IMR-90 (cell line): ENCODE measurements around the gene ZCCHC12. TPM values are rescaled to one million over a fixed set of nuclear protein-coding genes. Genes with fewer than 3 reads are reported as not detected.

Source experiments
- ATAC-seq: fragments of 200-7000 bp; cut with Tn5 transposase; 2 replicates; pipeline ENCODE4 v1.9.1; 2020; ENCODE audit warnings: low read depth, mild to moderate bottlenecking, moderate library complexity
- BruUV-seq: library from RNA; stranded (reverse); fragments of 400-500 nt; replicated peaks from 2 replicates; lab custom pipeline; 2021; lab: Mats Ljungman, UMichigan
- CTCF ChIA-PET: fragments of 300-600 bp; formaldehyde crosslinking; extraction: SDS; loops from one replicate; lab custom pipeline; 2021; ENCODE audit warnings: antibody characterized with exemption; lab: Yijun Ruan, JAX
- POLR2A ChIA-PET: fragments of 300-600 bp; sonication (Branson Sonifier 250); formaldehyde crosslinking; loops from one replicate; lab custom pipeline; 2022; ENCODE audit warnings: antibody characterized with exemption; ENCODE audit not compliant: unreplicated experiment; lab: Charles Lee
- DNase-seq: peaks from one replicate; pipeline ENCODE4 v3.0.0; 2013
- H2AFZ ChIP-seq: replicated peaks from 2 replicates; pipeline ENCODE3; 2013; ENCODE audit warnings: low read length, mild to moderate bottlenecking; ENCODE audit not compliant: poor library complexity
- H2AK5ac ChIP-seq: 2 replicates; pipeline ENCODE4 v1.6.1; 2013; ENCODE audit warnings: low read depth, low read length, inconsistent platforms
- H2AK9ac ChIP-seq: replicated peaks from 2 replicates; pipeline ENCODE3; 2013; ENCODE audit warnings: mild to moderate bottlenecking, low read depth, low read length, moderate library complexity; ENCODE audit not compliant: poor library complexity
- H2BK120ac ChIP-seq: 2 replicates; pipeline ENCODE4 v1.6.1; 2013; ENCODE audit warnings: low read depth, low read length, inconsistent platforms
- H2BK15ac ChIP-seq: 3 replicates; pipeline ENCODE4 v1.6.1; 2013; ENCODE audit warnings: low read depth, low read length, inconsistent platforms
- H2BK20ac ChIP-seq: 2 replicates; pipeline ENCODE4 v1.6.1; 2013; ENCODE audit warnings: low read depth, mild to moderate bottlenecking, inconsistent platforms, low read length, moderate library complexity
- H2BK5ac ChIP-seq: 2 replicates; pipeline ENCODE4 v1.6.1; 2013; ENCODE audit warnings: mild to moderate bottlenecking, low read depth, low read length, inconsistent platforms; ENCODE audit not compliant: poor library complexity, severe bottlenecking
- H3K14ac ChIP-seq: replicated peaks from 2 replicates; pipeline ENCODE4 v1.6.1; 2013; ENCODE audit warnings: low read depth, low read length, inconsistent platforms
- H3K18ac ChIP-seq: 2 replicates; pipeline ENCODE4 v1.6.1; 2013; ENCODE audit warnings: low read depth, low read length, control low read depth
- H3K23ac ChIP-seq: 2 replicates; pipeline ENCODE4 v1.6.1; 2013; ENCODE audit warnings: low read depth, low read length, inconsistent platforms
- H3K27ac ChIP-seq: 2 replicates; pipeline ENCODE4 v1.5.1; 2013; ENCODE audit warnings: mild to moderate bottlenecking, control low read depth, low read length; ENCODE audit not compliant: insufficient read depth
- H3K27me3 ChIP-seq: 2 replicates; pipeline ENCODE4 v1.6.1; 2013; ENCODE audit warnings: low read length; ENCODE audit not compliant: control insufficient read depth, insufficient read depth
- H3K36me3 ChIP-seq: 2 replicates; pipeline ENCODE4 v1.6.1; 2013; ENCODE audit warnings: low read length, mixed read lengths; ENCODE audit not compliant: control insufficient read depth, insufficient read depth
- H3K4ac ChIP-seq: 2 replicates; pipeline ENCODE4 v1.6.1; 2013; ENCODE audit warnings: low read depth, low read length, inconsistent platforms
- H3K4me1 ChIP-seq: 2 replicates; pipeline ENCODE4 v1.6.1; 2013; ENCODE audit warnings: low read length, mixed read lengths; ENCODE audit not compliant: control insufficient read depth, insufficient read depth
- H3K4me2 ChIP-seq: 2 replicates; pipeline ENCODE4 v1.6.1; 2013; ENCODE audit warnings: low read depth, mild to moderate bottlenecking, control low read depth, low read length, moderate library complexity
- H3K4me3 ChIP-seq: 2 replicates; pipeline ENCODE4 v1.5.1; 2013; ENCODE audit warnings: low read depth, mild to moderate bottlenecking, control low read depth, low read length, moderate library complexity; ENCODE audit not compliant: insufficient read depth
- H3K56ac ChIP-seq: 2 replicates; pipeline ENCODE4 v1.6.1; 2013; ENCODE audit warnings: low read length, inconsistent platforms; ENCODE audit not compliant: insufficient read depth; ENCODE audit errors: extremely low read depth
- H3K79me1 ChIP-seq, 2 experiments: 2 replicates each; pipeline ENCODE4 v1.6.1; 2013; ENCODE audit warnings: low read length in 2 of 2, inconsistent platforms in 1 of 2, low read depth in 1 of 2
- H3K9ac ChIP-seq: 2 replicates; pipeline ENCODE4 v1.6.1; 2013; ENCODE audit warnings: low read depth, low read length, control low read depth
- H3K9me1 ChIP-seq: 2 replicates; pipeline ENCODE4 v1.6.1; 2013; ENCODE audit warnings: low read length, inconsistent platforms; ENCODE audit not compliant: insufficient read depth
- H3K9me3 ChIP-seq: 2 replicates; pipeline ENCODE4 v1.6.1; 2013; ENCODE audit warnings: low read length; ENCODE audit not compliant: control insufficient read depth, insufficient read depth
- H4K20me1 ChIP-seq: 2 replicates; pipeline ENCODE4 v1.6.1; 2013; ENCODE audit warnings: low read length, inconsistent platforms; ENCODE audit not compliant: insufficient read depth
- H4K5ac ChIP-seq: 2 replicates; pipeline ENCODE4 v1.6.1; 2013; ENCODE audit warnings: mild to moderate bottlenecking, low read depth, low read length, control low read depth
- H4K8ac ChIP-seq, 2 experiments: 2 replicates each; pipeline ENCODE4 v1.6.1; 2013; ENCODE audit warnings: low read depth in 2 of 2, low read length in 2 of 2, control low read depth in 1 of 2, inconsistent platforms in 1 of 2
- H4K91ac ChIP-seq: 2 replicates; pipeline ENCODE4 v1.6.1; 2013; ENCODE audit warnings: low read depth, low read length, inconsistent platforms; ENCODE audit not compliant: insufficient read depth
- BHLHE40 ChIP-seq: fragments of 150-350 bp; IDR thresholded peaks from 2 replicates; pipeline ENCODE4 v1.6.1; 2016; ENCODE audit warnings: mild to moderate bottlenecking, low read depth, low read length
- FOS ChIP-seq: fragments of 150-350 bp; IDR thresholded peaks from 2 replicates; pipeline ENCODE4 v1.6.1; 2016; ENCODE audit warnings: low read depth, low read length
- MAFK ChIP-seq: IDR thresholded peaks from 2 replicates; pipeline ENCODE4 v1.6.1; 2012; ENCODE audit warnings: low read depth, low read length, improper control_type of control experiment
- MXI1 ChIP-seq: IDR thresholded peaks from 2 replicates; pipeline ENCODE4 v1.6.1; 2012; ENCODE audit warnings: low read depth, mild to moderate bottlenecking, low read length, moderate library complexity, borderline replicate concordance
- POLR2A ChIP-seq: IDR thresholded peaks from 2 replicates; pipeline ENCODE4 v1.6.1; 2012; ENCODE audit warnings: mild to moderate bottlenecking, low read depth, low read length
- RCOR1 ChIP-seq: IDR thresholded peaks from 2 replicates; pipeline ENCODE4 v1.6.1; 2012; ENCODE audit warnings: mild to moderate bottlenecking, low read length, improper control_type of control experiment; ENCODE audit not compliant: insufficient replicate concordance
- WGBS, 2 experiments: methylation state at CpG; one replicate each; pipeline versions ENCODE4 v1.1.5 to v1.1.7; 2013; ENCODE audit warnings: missing lambda C conversion rate in 2 of 2; ENCODE audit not compliant: insufficient read length in 1 of 2; ENCODE audit errors: extremely low coverage in 2 of 2; 5-methylcytosine and 5-hydroxymethylcytosine counted together
- dilution Hi-C: fragments of 300-500 bp; cut with HindIII; formaldehyde crosslinking; loops from one replicate; pipeline ENCODE4 v1.14.3; 2018; ENCODE audit warnings: low sequenced_read_pairs; ENCODE audit not compliant: unreplicated experiment
- in situ Hi-C: fragments of 300-500 bp; cut with MboI; formaldehyde crosslinking; loops from 3 replicates; pipeline ENCODE4 v1.14.3; 2019; ENCODE audit warnings: low sequenced_read_pairs, inconsistent platforms, mixed read lengths
- intact Hi-C: fragments of 100-400 bp; cut with micrococcal nuclease; formaldehyde crosslinking; loops from 2 replicates; pipeline ENCODE4 v1.10.0; 2022
- polyA plus RNA-seq, 3 experiments: library from polyadenylated mRNA; depleted of rRNA; stranded (reverse); fragments of >200 nt; gene quantifications; 2 replicates each; pipeline ENCODE4 v1.2.3, GENCODE V29; 2012; ENCODE audit warnings: low replicate concordance in 1 of 3
- total RNA-seq: library from RNA; depleted of rRNA; stranded (reverse); fragments of >200 nt; gene quantifications from 2 replicates; pipeline ENCODE4 v1.2.3, GENCODE V29; 2012

Gene ZCCHC12
- total and polyA plus RNA-seq, 2 of the 4 experiments (the other 2 are of a cell fraction) = under 0.01 to 0.07 TPM

GRCh38 chrX:118779581-118779980 is 44.0 kb upstream of the ZCCHC12 start:
- Histone ChIP-seq H3K4ac (no peak overlapping the region), H2AK5ac (no peak overlapping the region), H4K20me1 (no peaks in the 10 kb centered on the region), H4K91ac (no peak overlapping the region), H3K36me3 (no peaks in the 10 kb centered on the region; the same call in 1 of the 2 replicates), H3K27me3 (no peaks in the 10 kb centered on the region), H3K9me3 (no peaks in the 10 kb centered on the region), H2BK120ac (no peak overlapping the region), H2AK9ac (no peak overlapping the region), H3K9me1 (no peaks in the 10 kb centered on the region), H3K56ac (no peak overlapping the region), H3K79me1 (no peaks in the 10 kb centered on the region; a peak in 1 of 4 replicates), H4K8ac (no peak overlapping the region), H2BK15ac (no peak overlapping the region), H2BK20ac (no peak overlapping the region), H4K5ac (no peak overlapping the region), H3K18ac (no peak overlapping the region), H3K9ac (no peak overlapping the region), H3K27ac (no peak overlapping the region), H3K14ac (no peak overlapping the region), H3K4me3 (no peak overlapping the region), H3K23ac (no peak overlapping the region), H3K4me1 (no peaks in the 10 kb centered on the region; the same call in 1 of the 2 replicates), H2BK5ac (no peak overlapping the region), H2AFZ (no peak overlapping the region), H3K4me2 (no peak overlapping the region)
- ATAC-seq (no peak), DNase-seq (no peak)
- dilution Hi-C loops (no loop called here), in situ Hi-C loops (no loop called here), intact Hi-C loops (no loop called here)
- no TSS peak for BruUV-seq
- CTCF ChIA-PET = no interaction called here
- no peak for TF ChIP-seq MXI1
- TF ChIP-seq BHLHE40 = no peak
- TF ChIP-seq FOS = no peak
- no peak for TF ChIP-seq POLR2A
- no peak for TF ChIP-seq RCOR1
- no peak for TF ChIP-seq MAFK
- no CpG with 5 or more reads among the region's 2 CpGs for WGBS, 2 experiments
- POLR2A ChIA-PET = no interaction called here
